NCI-H748 (cell line): ENCODE data around the gene CENPT.
"Not testable (repeated sequence)": the region's sequence is repeated elsewhere in the genome, so short reads cannot be mapped to it uniquely, and the experiment has no call there.

Source experiments
- DNase-seq: peaks from one replicate; lab custom pipeline; 2025; ENCODE audit not compliant: unreplicated experiment; lab: John Stamatoyannopoulos, UW

The CENPT gene

GRCh38 chr16:67848118-67848517 lies 625 bp upstream of the CENPT start:
- no peak for DNase-seq

DNA sequence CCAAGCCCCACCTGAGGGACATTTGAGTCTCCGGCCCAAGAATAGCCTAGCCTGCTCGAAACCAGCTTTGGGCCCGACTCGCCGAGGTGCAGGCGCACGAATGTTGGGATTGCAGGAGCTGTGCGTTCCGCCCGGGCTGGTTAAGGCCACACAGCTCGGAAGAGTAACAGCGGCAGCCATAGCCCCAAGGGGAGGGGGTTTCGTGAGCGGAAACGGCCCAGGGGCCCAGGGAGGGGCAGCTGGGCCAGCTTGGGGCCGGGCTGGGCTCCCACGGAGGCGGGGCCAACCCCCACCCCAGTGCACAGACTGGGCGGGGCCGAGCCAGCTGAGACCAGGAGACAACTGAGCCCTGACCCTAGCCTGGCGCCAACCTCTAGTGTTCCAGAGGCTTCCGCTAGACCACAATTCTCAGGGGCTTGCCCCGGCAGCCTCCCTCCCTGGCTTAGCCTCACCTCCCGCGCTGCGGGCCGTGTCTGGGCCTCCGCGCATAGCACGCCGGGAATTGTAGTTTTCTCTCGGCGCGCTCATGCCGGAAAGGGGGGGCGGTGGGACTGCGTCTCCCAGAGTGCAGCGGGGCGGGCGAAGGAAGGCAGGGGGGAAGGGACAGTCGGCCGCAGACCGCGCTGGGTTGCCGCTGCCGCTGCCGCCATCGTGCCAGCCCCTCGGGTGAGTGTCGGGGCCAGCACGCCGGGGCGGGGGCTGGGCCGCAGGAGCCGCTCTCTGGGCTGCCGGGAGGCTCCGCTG lies 1.0 kb downstream of the CENPT start, which contains the start of gene NUTF2:
Gene NUTF2, plus strand, starts transcription at position 614 of the 744 bp plus-strand sequence. CDS start 18,198 bp downstream, outside the sequence.
- DNase-seq: peak; percentile 95

DNA sequence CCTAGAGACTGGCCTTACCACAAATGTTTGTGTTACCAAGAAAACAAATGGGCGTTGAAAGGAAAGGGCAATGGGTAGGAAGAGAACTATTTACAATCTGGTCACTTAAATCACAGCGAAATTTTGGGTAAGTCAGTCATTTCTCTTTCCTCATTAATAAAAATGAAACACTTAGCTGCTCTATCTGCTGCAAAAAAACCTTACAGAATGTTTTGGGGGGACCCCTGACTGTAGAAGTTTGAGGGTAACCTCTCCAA lies 1.5 kb downstream of the CENPT start:
- DNase-seq: no peak

- no peak for DNase-seq
Observed at GRCh38 chr16:67845291-67846062, 2.0 kb downstream of the CENPT start.

GRCh38 chr16:67844497-67844896 lies 3.0 kb downstream of the CENPT start:
- DNase-seq: no peak

GRCh38 chr16:67843343-67843765 lies 4.1 kb downstream of the CENPT start:
- no peak for DNase-seq

- DNase-seq: peak; percentile 58
Observed at GRCh38 chr16:67842509-67843342, 4.8 kb downstream of the CENPT start.

GRCh38 chr16:67841816-67842508 lies 5.5 kb downstream of the CENPT start, which contains the start of gene THAP11:
THAP11 (plus strand) TSS chr16:67842320; CDS start chr16:67842555, 235 bp downstream.
- peak; percentile 93 for DNase-seq

DNA sequence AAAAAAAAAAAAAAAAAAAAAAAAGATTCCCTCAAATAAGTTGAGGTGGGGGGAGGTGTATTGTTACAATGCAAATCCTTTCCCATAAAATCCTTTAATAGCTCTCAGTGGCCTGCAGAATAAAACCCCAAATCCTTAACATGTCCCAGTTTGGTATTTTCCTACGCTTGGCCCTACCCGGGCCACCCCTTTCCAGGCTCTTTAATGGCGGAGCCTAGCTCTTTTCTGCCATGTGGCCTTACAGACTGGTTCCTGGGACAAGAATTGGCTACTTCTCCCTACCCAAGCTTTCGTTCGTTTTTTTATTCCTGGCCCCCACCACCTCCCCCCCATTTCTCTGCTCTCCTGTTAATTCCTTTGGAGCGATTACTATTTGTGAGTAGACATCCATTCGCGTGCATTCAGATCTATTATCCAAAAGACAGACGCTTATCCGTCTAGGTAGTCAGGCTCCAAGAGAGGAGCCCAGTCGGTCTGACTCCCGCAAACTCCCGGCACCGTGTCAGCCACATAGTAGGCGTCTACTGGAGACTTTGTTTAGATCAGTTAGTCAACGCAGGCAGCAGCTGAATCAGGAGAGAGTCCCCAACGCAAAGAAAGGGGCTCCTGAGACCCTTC lies 6.2 kb downstream of the CENPT start:
- DNase-seq: no peak

DNA sequence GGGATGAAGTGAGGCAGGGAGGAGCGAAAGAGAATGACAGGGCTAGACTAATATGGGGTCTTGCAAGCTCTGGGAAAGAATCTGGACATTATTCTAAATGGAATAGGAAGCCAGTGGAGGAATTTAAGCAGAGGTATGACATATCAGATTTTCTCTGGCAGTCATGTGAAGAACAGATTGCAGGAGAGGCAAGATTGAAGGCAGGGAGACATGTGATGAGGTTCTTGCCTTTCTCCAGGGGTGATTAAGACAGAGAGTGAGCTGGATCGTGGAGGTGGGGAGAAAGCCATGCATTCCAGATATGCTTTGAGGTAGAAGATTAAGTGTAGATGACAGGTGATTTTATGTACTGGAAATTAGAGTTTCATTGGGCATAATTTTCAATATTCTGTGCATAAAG lies 9.7 kb downstream of the CENPT start:
- no peak for DNase-seq

- not testable (repeated sequence) for DNase-seq
Observed at GRCh38 chr16:67837190-67837589, 10.3 kb downstream of the CENPT start.

- no peak for DNase-seq
Observed at GRCh38 chr16:67834242-67834614, 13.3 kb downstream of the CENPT start.

DNA sequence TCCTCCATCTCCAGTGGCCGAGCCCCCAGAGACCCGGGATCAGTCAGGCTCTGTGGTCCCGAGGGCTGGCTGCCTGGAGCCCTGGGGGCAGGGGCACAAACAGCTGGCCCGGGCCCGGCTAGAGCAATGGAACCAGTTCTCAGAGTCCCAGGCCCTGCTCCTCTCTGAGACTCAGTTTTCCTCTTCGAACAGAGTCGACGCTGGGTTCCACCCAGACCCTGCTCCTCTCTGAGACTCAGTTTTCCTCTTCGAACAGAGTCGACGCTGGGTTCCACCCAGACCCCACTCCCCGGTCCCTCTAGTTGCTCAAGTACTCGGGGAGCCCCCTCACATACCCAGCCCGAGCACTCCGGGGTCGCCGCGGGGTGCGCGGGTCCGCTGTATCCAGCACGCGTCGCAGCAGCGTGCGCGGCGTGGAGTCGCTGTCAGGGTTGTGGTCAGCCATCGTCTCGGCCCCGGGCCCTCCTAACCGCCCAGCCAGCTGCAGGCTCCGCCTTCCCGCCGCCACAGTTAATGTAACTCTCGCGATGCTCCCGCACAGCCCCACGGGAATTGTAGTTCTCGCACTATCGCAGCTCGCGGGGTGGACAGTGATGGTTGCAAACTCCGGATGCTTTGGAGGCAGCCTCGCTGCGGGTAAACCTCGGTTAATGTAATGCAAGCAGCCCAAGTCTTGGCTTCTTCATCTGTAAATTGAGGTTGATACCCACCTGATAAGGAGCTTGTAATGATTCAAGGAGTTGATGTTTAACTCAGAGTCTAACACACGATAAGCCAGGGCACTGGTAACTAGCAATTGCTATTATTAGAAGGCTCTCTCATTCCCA lies 13.9 kb downstream of the CENPT start:
- DNase-seq: peak; percentile 88

DNA sequence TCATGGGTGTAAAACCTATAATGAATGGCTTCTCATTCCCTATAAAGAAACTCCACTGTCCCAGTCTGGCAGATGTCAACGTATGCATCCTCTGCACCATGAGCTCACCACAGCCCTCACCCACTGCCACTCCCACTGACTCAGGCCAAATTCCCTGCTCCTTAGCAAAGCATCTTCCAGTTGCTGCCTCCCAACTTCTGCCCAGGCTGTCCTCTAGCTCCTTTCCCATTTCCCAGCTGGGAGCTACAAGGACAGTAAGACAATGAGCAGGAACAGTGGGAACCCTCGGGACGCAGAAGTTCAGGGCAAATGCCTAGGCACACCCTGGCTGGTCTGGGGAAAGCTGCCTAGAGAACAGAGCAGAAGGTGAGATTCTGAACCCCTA lies 14.5 kb downstream of the CENPT start:
- DNase-seq: no peak

GRCh38 chr16:67828651-67829050 lies 18.8 kb downstream of the CENPT start:
- no peak for DNase-seq

DNA sequence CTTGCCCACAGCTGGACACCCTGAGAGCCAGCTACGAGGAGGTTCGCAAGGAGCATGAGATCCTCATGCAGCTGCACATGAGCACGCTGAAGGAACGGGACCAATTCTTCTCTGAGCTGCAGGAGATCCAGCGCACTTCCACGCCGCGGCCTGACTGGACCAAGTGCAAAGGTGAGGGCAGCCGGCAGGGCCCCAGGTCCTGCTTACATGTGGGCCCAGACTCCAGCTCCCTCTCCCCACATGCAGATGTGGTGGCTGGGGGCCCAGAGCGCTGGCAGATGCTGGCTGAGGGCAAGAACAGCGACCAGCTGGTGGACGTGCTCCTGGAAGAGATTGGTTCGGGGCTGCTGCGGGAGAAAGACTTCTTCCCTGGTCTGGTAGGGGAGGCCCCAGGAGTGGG lies 21.6 kb downstream of the CENPT start:
- DNase-seq: no peak

DNA sequence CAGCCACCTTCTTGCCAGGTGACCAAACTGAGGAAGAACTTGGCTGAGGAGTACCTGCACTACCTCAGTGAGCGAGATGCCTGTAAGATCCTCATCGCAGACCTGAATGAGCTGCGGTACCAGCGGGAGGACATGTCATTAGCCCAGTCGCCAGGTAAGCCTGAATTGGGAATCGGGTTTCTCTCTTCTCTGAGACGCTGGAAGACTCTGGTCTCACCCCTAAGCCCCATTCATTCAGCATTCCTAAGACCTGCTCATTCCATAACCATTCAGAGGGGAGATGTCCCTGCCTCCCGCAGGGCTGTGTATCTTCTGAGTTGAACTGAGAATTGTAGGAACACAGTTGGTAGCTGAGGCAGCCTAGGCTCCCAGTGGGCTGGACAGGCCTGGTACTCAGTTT lies 22.4 kb downstream of the CENPT start:
- no peak for DNase-seq

DNA sequence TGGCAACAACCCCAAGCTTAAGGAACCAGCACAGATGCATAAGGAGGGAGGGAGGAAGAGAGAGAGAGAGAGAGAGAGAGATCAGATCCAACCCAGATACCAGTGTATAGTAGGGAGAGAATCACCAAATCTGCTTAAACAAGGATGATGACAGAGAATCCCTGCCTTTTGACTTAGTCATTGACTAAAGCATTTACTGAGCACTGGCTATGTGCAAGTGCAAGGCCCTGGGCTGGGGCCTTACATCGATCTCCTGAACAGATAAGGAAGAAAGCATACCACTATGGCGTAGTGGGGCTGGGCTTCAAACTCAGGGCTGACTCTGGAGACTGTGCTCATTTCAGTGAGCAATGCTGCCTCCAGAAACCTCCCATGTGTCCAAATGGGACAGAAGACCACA lies 25.0 kb downstream of the CENPT start:
- DNase-seq: no peak

GRCh38 chr16:67820608-67821259 lies 26.8 kb downstream of the CENPT start:
- DNase-seq: no peak
